Measurements from ENCODE around the gene NUP93.

GRCh38 chr16:56898847-56899246, 168.9 kb downstream of the NUP93 start:
- TF ChIP-seq CTCF (IDR thresholded peaks at IDR 0.05) (no peak), POLR2A (IDR thresholded peaks at IDR 0.05) (no peak), POLR2AphosphoS5 (IDR thresholded peaks at IDR 0.05) (no peak)
